ENCODE data around the gene HNF1A. TPM values are rescaled to one million over a fixed set of nuclear protein-coding genes. Genes with fewer than 3 reads are reported as not detected.

The HNF1A gene
- total and polyA plus RNA-seq, 2 of the 13 experiments (the other 11 are each of a cell fraction or from before 2014, with no cell fraction given): 13.4 to 34.7 TPM

DNA sequence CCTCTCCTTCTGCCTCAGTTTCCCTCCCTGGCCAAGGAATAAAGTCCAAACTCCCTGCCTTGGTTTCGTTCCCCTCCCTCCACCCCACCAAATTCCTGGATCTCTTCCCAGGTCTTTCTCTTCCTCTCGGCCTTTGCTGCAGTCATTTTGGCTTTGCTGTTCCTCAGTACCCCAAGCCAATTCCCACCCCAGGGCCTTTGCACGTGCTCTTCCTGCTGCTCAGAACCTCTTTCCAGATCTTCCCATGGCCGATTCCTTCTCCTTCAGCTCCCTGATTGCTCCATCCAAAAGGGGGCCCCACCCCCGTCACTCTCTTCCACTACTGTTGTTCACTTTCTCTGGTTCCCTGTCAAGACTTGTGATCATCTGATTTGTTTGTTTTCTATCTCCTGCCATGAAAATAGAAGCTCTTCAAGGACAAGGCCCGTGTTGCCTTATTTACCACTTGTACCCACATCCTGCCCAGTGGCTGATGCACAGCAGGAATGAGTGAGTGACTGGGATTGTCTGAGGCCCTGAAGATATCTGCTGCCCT is 3.1 kb downstream of the HNF1A start (continued):
- no peak for TF ChIP-seq CREBL2 (CRISPR knock-in tag; IDR thresholded peaks at IDR 0.05; ENCODE audit: borderline replicate concordance)
- no peak for TF ChIP-seq HOXA9 (CRISPR knock-in tag; IDR thresholded peaks at IDR 0.05; ENCODE audit: borderline replicate concordance)
- TF ChIP-seq, protein P1, sequence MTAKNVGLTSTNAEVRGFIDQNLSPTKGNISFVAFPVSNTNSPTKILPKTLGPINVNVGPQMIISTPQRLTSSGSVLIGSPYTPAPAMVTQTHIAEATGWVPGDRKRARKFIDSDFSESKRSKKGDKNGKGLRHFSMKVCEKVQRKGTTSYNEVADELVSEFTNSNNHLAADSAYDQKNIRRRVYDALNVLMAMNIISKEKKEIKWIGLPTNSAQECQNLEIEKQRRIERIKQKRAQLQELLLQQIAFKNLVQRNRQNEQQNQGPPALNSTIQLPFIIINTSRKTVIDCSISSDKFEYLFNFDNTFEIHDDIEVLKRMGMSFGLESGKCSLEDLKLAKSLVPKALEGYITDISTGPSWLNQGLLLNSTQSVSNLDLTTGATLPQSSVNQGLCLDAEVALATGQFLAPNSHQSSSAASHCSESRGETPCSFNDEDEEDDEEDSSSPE (CRISPR knock-in tag; IDR thresholded peaks at IDR 0.05): no peak
- TF ChIP-seq MXD4 (CRISPR knock-in tag; IDR thresholded peaks at IDR 0.05): peak; percentile 39; the same call in 1 of the 2 replicates
- peak; percentile 50; the same call in 1 of the 2 replicates for TF ChIP-seq YEATS2 (CRISPR knock-in tag; IDR thresholded peaks at IDR 0.05; ENCODE audit: borderline replicate concordance)
- TF ChIP-seq CERS6 (CRISPR knock-in tag; IDR thresholded peaks at IDR 0.05): no peak
- no peak for TF ChIP-seq ZBTB7B (CRISPR knock-in tag; IDR thresholded peaks at IDR 0.05)
- TF ChIP-seq, protein P2, sequence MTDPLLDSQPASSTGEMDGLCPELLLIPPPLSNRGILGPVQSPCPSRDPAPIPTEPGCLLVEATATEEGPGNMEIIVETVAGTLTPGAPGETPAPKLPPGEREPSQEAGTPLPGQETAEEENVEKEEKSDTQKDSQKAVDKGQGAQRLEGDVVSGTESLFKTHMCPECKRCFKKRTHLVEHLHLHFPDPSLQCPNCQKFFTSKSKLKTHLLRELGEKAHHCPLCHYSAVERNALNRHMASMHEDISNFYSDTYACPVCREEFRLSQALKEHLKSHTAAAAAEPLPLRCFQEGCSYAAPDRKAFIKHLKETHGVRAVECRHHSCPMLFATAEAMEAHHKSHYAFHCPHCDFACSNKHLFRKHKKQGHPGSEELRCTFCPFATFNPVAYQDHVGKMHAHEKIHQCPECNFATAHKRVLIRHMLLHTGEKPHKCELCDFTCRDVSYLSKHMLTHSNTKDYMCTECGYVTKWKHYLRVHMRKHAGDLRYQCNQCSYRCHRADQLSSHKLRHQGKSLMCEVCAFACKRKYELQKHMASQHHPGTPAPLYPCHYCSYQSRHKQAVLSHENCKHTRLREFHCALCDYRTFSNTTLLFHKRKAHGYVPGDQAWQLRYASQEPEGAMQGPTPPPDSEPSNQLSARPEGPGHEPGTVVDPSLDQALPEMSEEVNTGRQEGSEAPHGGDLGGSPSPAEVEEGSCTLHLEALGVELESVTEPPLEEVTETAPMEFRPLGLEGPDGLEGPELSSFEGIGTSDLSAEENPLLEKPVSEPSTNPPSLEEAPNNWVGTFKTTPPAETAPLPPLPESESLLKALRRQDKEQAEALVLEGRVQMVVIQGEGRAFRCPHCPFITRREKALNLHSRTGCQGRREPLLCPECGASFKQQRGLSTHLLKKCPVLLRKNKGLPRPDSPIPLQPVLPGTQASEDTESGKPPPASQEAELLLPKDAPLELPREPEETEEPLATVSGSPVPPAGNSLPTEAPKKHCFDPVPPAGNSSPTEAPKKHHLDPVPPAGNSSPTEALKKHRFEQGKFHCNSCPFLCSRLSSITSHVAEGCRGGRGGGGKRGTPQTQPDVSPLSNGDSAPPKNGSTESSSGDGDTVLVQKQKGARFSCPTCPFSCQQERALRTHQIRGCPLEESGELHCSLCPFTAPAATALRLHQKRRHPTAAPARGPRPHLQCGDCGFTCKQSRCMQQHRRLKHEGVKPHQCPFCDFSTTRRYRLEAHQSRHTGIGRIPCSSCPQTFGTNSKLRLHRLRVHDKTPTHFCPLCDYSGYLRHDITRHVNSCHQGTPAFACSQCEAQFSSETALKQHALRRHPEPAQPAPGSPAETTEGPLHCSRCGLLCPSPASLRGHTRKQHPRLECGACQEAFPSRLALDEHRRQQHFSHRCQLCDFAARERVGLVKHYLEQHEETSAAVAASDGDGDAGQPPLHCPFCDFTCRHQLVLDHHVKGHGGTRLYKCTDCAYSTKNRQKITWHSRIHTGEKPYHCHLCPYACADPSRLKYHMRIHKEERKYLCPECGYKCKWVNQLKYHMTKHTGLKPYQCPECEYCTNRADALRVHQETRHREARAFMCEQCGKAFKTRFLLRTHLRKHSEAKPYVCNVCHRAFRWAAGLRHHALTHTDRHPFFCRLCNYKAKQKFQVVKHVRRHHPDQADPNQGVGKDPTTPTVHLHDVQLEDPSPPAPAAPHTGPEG (CRISPR knock-in tag; IDR thresholded peaks at IDR 0.05): no peak
- 0 out of 2 replicates have a peak, but pooled peaks have one; percentile 17 for TF ChIP-seq ZHX2 (IDR thresholded peaks at IDR 0.05; ENCODE audit: low read depth)
- no peak for TF ChIP-seq ZHX2 (CRISPR knock-in tag; IDR thresholded peaks at IDR 0.05; ENCODE audit: borderline replicate concordance)
- no peak for TF ChIP-seq SMYD3 (CRISPR knock-in tag; IDR thresholded peaks at IDR 0.05)
- TF ChIP-seq ADNP (CRISPR knock-in tag; IDR thresholded peaks at IDR 0.05): peak; percentile 76
- peak in 1 of 2 experiments; percentile 46; a peak in 1 of 4 replicates for TF ChIP-seq EP300 (IDR thresholded peaks at IDR 0.05; ENCODE audit: low read depth in 2 of 2, low read length in 2 of 2)
- no peak; the same call in none of the 2 replicates for TF ChIP-seq EP300 (CRISPR knock-in tag; IDR thresholded peaks at IDR 0.05; ENCODE audit: borderline replicate concordance)

Data from HepG2 (cell line).